ENCODE results near the gene DBNDD1.

DNA sequence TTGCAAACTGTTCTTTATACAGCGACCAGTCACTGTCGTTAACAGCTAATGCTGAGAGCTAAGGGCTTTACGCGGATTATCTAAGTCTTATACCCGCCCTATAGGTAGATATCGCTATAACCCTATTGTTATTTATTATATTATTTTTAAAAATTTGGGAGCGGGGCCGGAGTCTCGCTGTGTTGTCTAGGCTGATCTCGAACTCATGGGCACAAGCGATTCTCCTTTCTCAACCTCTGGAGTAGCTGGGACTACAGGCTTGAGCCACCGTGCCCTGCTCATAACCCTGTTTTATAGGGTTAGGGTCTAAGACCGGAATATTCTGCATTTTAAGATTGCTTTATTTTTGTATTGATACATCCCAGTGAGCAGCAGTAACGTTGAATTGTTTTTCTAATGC is 46.0 kb downstream of the DBNDD1 start:
- TF ChIP-seq, protein P1, sequence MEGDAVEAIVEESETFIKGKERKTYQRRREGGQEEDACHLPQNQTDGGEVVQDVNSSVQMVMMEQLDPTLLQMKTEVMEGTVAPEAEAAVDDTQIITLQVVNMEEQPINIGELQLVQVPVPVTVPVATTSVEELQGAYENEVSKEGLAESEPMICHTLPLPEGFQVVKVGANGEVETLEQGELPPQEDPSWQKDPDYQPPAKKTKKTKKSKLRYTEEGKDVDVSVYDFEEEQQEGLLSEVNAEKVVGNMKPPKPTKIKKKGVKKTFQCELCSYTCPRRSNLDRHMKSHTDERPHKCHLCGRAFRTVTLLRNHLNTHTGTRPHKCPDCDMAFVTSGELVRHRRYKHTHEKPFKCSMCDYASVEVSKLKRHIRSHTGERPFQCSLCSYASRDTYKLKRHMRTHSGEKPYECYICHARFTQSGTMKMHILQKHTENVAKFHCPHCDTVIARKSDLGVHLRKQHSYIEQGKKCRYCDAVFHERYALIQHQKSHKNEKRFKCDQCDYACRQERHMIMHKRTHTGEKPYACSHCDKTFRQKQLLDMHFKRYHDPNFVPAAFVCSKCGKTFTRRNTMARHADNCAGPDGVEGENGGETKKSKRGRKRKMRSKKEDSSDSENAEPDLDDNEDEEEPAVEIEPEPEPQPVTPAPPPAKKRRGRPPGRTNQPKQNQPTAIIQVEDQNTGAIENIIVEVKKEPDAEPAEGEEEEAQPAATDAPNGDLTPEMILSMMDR (IDR thresholded peaks at IDR 0.05): no peak
- no peak for TF ChIP-seq POLR2A (IDR thresholded peaks at IDR 0.05)
